K562 (cell line): ENCODE results near the gene RARRES2. TPM values are rescaled to one million over a fixed set of nuclear protein-coding genes. Genes with fewer than 3 reads are reported as not detected.

Experiments
- ATAC-seq: fragments of 200-7000 bp; cut with Tn5 transposase; 3 replicates; pipeline ENCODE4 v1.9.1; 2020; ENCODE audit warnings: moderate library complexity
- BruUV-seq: library from RNA; stranded (reverse); fragments of 400-500 nt; replicated peaks from 2 replicates; lab custom pipeline; 2021; lab: Mats Ljungman, UMichigan
- CTCF ChIA-PET: fragments of 300-600 bp; formaldehyde crosslinking; extraction: SDS; loops from one replicate; lab custom pipeline; 2021; ENCODE audit warnings: low intra/inter-chr PET ratio; lab: Yijun Ruan, JAX
- POLR2A ChIA-PET: fragments of 300-600, 350-650 bp; sonication (Branson Sonifier 250); formaldehyde crosslinking; extraction: SDS; loops from one replicate; lab custom pipeline; 2021; ENCODE audit warnings: antibody characterized with exemption, inconsistent platforms; lab: Yijun Ruan, JAX
- DNase-seq, 4 experiments: peaks; one replicate each; pipeline versions ENCODE4 v3.0.0 to v3.0.0-alpha.2; 2011 to 2018; ENCODE audit warnings: low spot score in 3 of 4, mixed read lengths in 3 of 4; ENCODE audit errors: extremely low read depth in 1 of 4
- FAIRE-seq: peaks from 2 replicates; lab custom pipeline; 2011; peaks lifted over from hg19 to GRCh38; lab: Jason Lieb, UNC
- H2AFZ ChIP-seq: 2 replicates; pipeline ENCODE4 v1.6.0; 2011; ENCODE audit warnings: low read depth, low read length, control low read depth, inconsistent platforms
- H3K27ac ChIP-seq: fragments of 200-600 bp; 3 replicates; pipeline ENCODE4 v1.8.0; 2011; ENCODE audit warnings: low read depth, mild to moderate bottlenecking, control low read depth, inconsistent platforms, low read length, moderate library complexity, mixed read lengths; ENCODE audit errors: extremely low read depth
- H3K27me3 ChIP-seq, 2 experiments: fragments of 300-600 bp in 1 of 2; 2 replicates in 1 of 2; 3 replicates in 1 of 2; pipeline versions ENCODE4 v1.6.0 to v1.8.0; 2011; ENCODE audit warnings: inconsistent platforms in 2 of 2, low read length in 2 of 2, mild to moderate bottlenecking in 1 of 2, mixed read lengths in 1 of 2, moderate library complexity in 1 of 2; ENCODE audit not compliant: control insufficient read depth in 2 of 2, insufficient read depth in 2 of 2
- H3K36me3 ChIP-seq: fragments of 300-600 bp; 3 replicates; pipeline ENCODE4 v1.8.0; 2011; ENCODE audit warnings: mild to moderate bottlenecking, low read length, inconsistent platforms; ENCODE audit not compliant: control insufficient read depth, insufficient read depth
- H3K4me1 ChIP-seq, 2 experiments: fragments of 200-600 bp in 1 of 2; replicated peaks in 1 of 2; 2 replicates in 1 of 2; 3 replicates in 1 of 2; pipeline versions ENCODE4 v1.5.1 to v1.8.0; 2011; ENCODE audit warnings: inconsistent platforms in 2 of 2, low read length in 2 of 2, mild to moderate bottlenecking in 1 of 2, mixed read lengths in 1 of 2, moderate library complexity in 1 of 2; ENCODE audit not compliant: control insufficient read depth in 2 of 2, insufficient read depth in 2 of 2
- H3K4me2 ChIP-seq: 2 replicates; pipeline ENCODE4 v1.6.1; 2011; ENCODE audit warnings: low read length, control low read depth, inconsistent platforms, mixed read lengths; ENCODE audit not compliant: insufficient read depth
- H3K4me3 ChIP-seq: fragments of 200-600 bp; sonication (generic), shearing (Covaris generic); 2 replicates; pipeline ENCODE4 v1.5.1; 2016; ENCODE audit warnings: control low read depth, inconsistent platforms
- H3K79me2 ChIP-seq: fragments of 200-600 bp; 3 replicates; pipeline ENCODE4 v1.8.0; 2011; ENCODE audit warnings: low read length, inconsistent platforms; ENCODE audit not compliant: control insufficient read depth, insufficient read depth
- H3K9ac ChIP-seq, 2 experiments: 2 replicates each; pipeline versions ENCODE4 v1.6.0 to v1.6.1; 2011; ENCODE audit warnings: low read depth in 2 of 2, low read length in 2 of 2, control low read depth in 1 of 2, inconsistent platforms in 1 of 2, mild to moderate bottlenecking in 1 of 2, mixed read lengths in 1 of 2; ENCODE audit not compliant: insufficient read depth in 1 of 2
- H3K9me1 ChIP-seq: one replicate; pipeline ENCODE4 v1.6.0; 2011; ENCODE audit warnings: inconsistent platforms, mild to moderate bottlenecking, low read length, moderate library complexity; ENCODE audit not compliant: control insufficient read depth, insufficient read depth
- H3K9me3 ChIP-seq: replicated peaks from 2 replicates; pipeline ENCODE4 v1.5.1; 2011; ENCODE audit warnings: low read depth, low read length, inconsistent platforms; ENCODE audit not compliant: control insufficient read depth, insufficient read depth
- H4K20me1 ChIP-seq: replicated peaks from 2 replicates; pipeline ENCODE4 v1.6.1; 2011; ENCODE audit warnings: low read length, inconsistent platforms, mixed read lengths; ENCODE audit not compliant: control insufficient read depth, insufficient read depth
- CREB3L1 ChIP-seq: fragments of 450-650 bp; IDR thresholded peaks from 2 replicates; pipeline ENCODE4 v1.6.1; 2014; ENCODE audit warnings: low read depth, mild to moderate bottlenecking, moderate library complexity, borderline replicate concordance
- JUND ChIP-seq, 2 experiments: IDR thresholded peaks; 2 replicates in 1 of 2; 3 replicates in 1 of 2; pipeline ENCODE4 v1.6.1; 2011; ENCODE audit warnings: borderline replicate concordance in 2 of 2, low read depth in 2 of 2, low read length in 2 of 2, improper control_type of control experiment in 1 of 2, missing biosample characterization in 1 of 2, missing genetic modification characterization in 1 of 2, missing genetic modification reagents in 1 of 2
- MAFF ChIP-seq: IDR thresholded peaks from 2 replicates; pipeline ENCODE4 v1.6.1; 2012; ENCODE audit warnings: low read length, improper control_type of control experiment
- NFE2L1 ChIP-seq: fragments of 450-650 bp; IDR thresholded peaks from 2 replicates; pipeline ENCODE4 v1.6.1; 2016; ENCODE audit warnings: missing genetic modification characterization, low read depth, mild to moderate bottlenecking, missing compliant biosample characterization, moderate library complexity, borderline replicate concordance
- ZNF431 ChIP-seq: sonication (generic); formaldehyde crosslinking; IDR thresholded peaks from 2 replicates; pipeline ENCODE4 v1.8.0; 2022; ENCODE audit warnings: mild to moderate bottlenecking, missing genetic modification reagents
- WGBS: fragments of 100-300 bp; shearing (Covaris generic); methylation state at CpG from one replicate; pipeline ENCODE4 v1.1.6; 2016; ENCODE audit warnings: low coverage, mixed read lengths; ENCODE audit not compliant: insufficient coverage; ENCODE audit errors: missing lambda C conversion rate; 5-methylcytosine and 5-hydroxymethylcytosine counted together
- in situ Hi-C: fragments of 300-500 bp; cut with MboI; formaldehyde crosslinking; loops from 4 replicates; pipeline ENCODE4 v1.15.0; 2018; ENCODE audit warnings: inconsistent platforms, mixed read lengths
- intact Hi-C: fragments of 100-400 bp; cut with micrococcal nuclease; formaldehyde crosslinking; loops from 2 replicates; pipeline ENCODE4 v1.14.2; 2022
- polyA plus RNA-seq, 8 experiments: library from polyadenylated mRNA; depleted of rRNA in 4 of 8; stranded (reverse) in 5 of 8; unstranded in 3 of 8; fragments of >200 nt; fragmentation: Nextera tagmentation in 2 of 8; fragmentation: Illumina TruSeq in 1 of 8; extraction: Ambion mirVana in 2 of 8; extraction: Trizol in 1 of 8; gene quantifications; 2 replicates each; pipeline versions ENCODE4 v1.2.1 to v1.2.3, GENCODE V29; 2011 to 2014; ENCODE audit warnings: inconsistent platforms in 1 of 8, missing spikeins in 1 of 8
- total RNA-seq, 7 experiments: library from RNA; depleted of rRNA in 6 of 7; stranded (reverse); fragments of >200 nt in 6 of 7; fragmentation: Illumina TruSeq in 2 of 7; extraction: Trizol in 2 of 7; gene quantifications; 2 replicates each; pipeline versions ENCODE4 v1.2.1 to v1.2.3, GENCODE V29; 2011 to 2021; ENCODE audit warnings: low replicate concordance in 1 of 7

The RARRES2 gene
- total and polyA plus RNA-seq, 9 of the 15 experiments (the other 6 are each of a cell fraction or from before 2014, with no cell fraction given) = 0.11 to 1.7 (median 0.23) TPM; not detected in 6

- Histone ChIP-seq H3K9ac (no peak overlapping the region), H3K79me2 (no peaks in the 10 kb centered on the region), H3K36me3 (no peaks in the 10 kb centered on the region), H3K4me3 (no peak overlapping the region), H3K4me1 (peaks cover 0 to 25% of the 10 kb centered on the region in 2 experiments; a peak in 3 of 5 replicates), H3K4me2 (no peak overlapping the region), H3K27me3 (peaks cover 11 to 21% of the 10 kb centered on the region in 2 experiments; a peak in 4 of 5 replicates), H2AFZ (no peak overlapping the region), H3K9me3 (no peaks in the 10 kb centered on the region), H4K20me1 (peaks cover 5% of the 10 kb centered on the region; the same call in 1 of the 2 replicates), H3K27ac (no peak overlapping the region), H3K9me1 (no peaks in the 10 kb centered on the region)
- DNase-seq (no peak), ATAC-seq (no peak), FAIRE-seq (no peak)
- ChIA-PET POLR2A (interaction anchor here (0.7 to 1.5 kb wide), 6 partner anchors 8 to 34 kb away, joined by 3 to 6 read pairs (median 4); no protein-coding TSS in a partner anchor), CTCF (no interaction called here)
- in situ Hi-C loops (no loop called here), intact Hi-C loops (no loop called here)
- TF ChIP-seq NFE2L1 (tag) (no peak), MAFF (no peak), CREB3L1 (no peak), ZNF431 (CRISPR knock-in tag) (no peak), JUND (IDR thresholded peaks at IDR 0.05; ENCODE audit: borderline replicate concordance, low read depth, low read length) (no peak), JUND (tag; IDR thresholded peaks at IDR 0.05; ENCODE audit: borderline replicate concordance, low read depth, low read length) (no peak)
- BruUV-seq = no TSS peak
- 2% methylated on average over 2 of the region's 2 CpGs for WGBS
Measured at GRCh38 chr7:150343225-150343624, 1.8 kb upstream of the RARRES2 start.
